GM23338 (cell line): ENCODE data around the gene EDEM2. TPM values are rescaled to one million over a fixed set of nuclear protein-coding genes. Genes with fewer than 3 reads are reported as not detected.

Experiments used
- ATAC-seq: fragments of 200-7000 bp; cut with Tn5 transposase; 3 replicates; pipeline ENCODE4 v1.9.1; 2020
- DNase-seq: peaks from one replicate; pipeline ENCODE4 v3.0.0-alpha.2; 2015; ENCODE audit warnings: low spot score
- H2AFZ ChIP-seq: fragments of 200-600 bp; sonication (generic); 2 replicates; pipeline ENCODE4 v1.8.0; 2016; ENCODE audit warnings: antibody characterized with exemption, mild to moderate bottlenecking, moderate library complexity
- H3F3A ChIP-seq: fragments of 200-600 bp; sonication (generic); replicated peaks from 2 replicates; pipeline ENCODE4 v1.8.0; 2017; ENCODE audit warnings: antibody characterized with exemption, mixed run types, low read depth
- H3K27ac ChIP-seq: fragments of 200-600 bp; sonication (generic); 2 replicates; pipeline ENCODE4 v1.6.1; 2016; ENCODE audit warnings: low read depth
- H3K27me3 ChIP-seq: fragments of 200-600 bp; sonication (generic); 2 replicates; pipeline ENCODE4 v1.8.0; 2016; ENCODE audit warnings: mild to moderate bottlenecking, mixed run types, moderate library complexity; ENCODE audit not compliant: insufficient read depth
- H3K36me3 ChIP-seq: fragments of 200-600 bp; sonication (generic); 2 replicates; pipeline ENCODE4 v1.8.0; 2016; ENCODE audit warnings: mild to moderate bottlenecking; ENCODE audit not compliant: insufficient read depth
- H3K4me1 ChIP-seq: fragments of 200-600 bp; sonication (generic); 2 replicates; pipeline ENCODE4 v1.8.0; 2016; ENCODE audit warnings: mild to moderate bottlenecking, moderate library complexity; ENCODE audit not compliant: insufficient read depth
- H3K4me2 ChIP-seq: fragments of 200-600 bp; sonication (generic); 2 replicates; pipeline ENCODE4 v1.7.1; 2017; ENCODE audit warnings: mixed run types
- H3K4me3 ChIP-seq: fragments of 200-600 bp; sonication (generic); 2 replicates; pipeline ENCODE4 v1.6.1; 2016; ENCODE audit warnings: mixed run types
- H3K79me2 ChIP-seq: fragments of 200-600 bp; sonication (generic); replicated peaks from 2 replicates; pipeline ENCODE4 v1.8.0; 2017; ENCODE audit warnings: mild to moderate bottlenecking; ENCODE audit not compliant: insufficient read depth
- H3K9me2 ChIP-seq: fragments of 200-600 bp; sonication (generic); 2 replicates; pipeline ENCODE4 v1.8.0; 2017; ENCODE audit not compliant: insufficient read depth
- H4K20me1 ChIP-seq: fragments of 200-600 bp; sonication (generic); replicated peaks from 2 replicates; pipeline ENCODE4 v1.8.0; 2017; ENCODE audit warnings: mild to moderate bottlenecking; ENCODE audit not compliant: insufficient read depth
- H3K27ac Mint-ChIP-seq: 2 replicates; pipeline ENCODE4 v1.8.0; 2020; ENCODE audit warnings: inconsistent platforms, mild to moderate bottlenecking, moderate library complexity, mixed read lengths
- H3K27me3 Mint-ChIP-seq: 3 replicates; pipeline ENCODE4 v1.8.0; 2022; ENCODE audit warnings: low read depth, mild to moderate bottlenecking, moderate library complexity, mixed read lengths, inconsistent platforms; ENCODE audit not compliant: insufficient read depth, poor library complexity
- H3K36me3 Mint-ChIP-seq: 3 replicates; pipeline ENCODE4 v1.8.0; 2021; ENCODE audit warnings: low read depth, mild to moderate bottlenecking, inconsistent platforms, moderate library complexity, mixed read lengths
- H3K4me1 Mint-ChIP-seq: 3 replicates; pipeline ENCODE4 v1.8.0; 2020; ENCODE audit warnings: mild to moderate bottlenecking, inconsistent platforms, mixed read lengths
- H3K4me3 Mint-ChIP-seq: 3 replicates; pipeline ENCODE4 v1.8.0; 2021; ENCODE audit warnings: moderate library complexity, mild to moderate bottlenecking, inconsistent platforms, mixed read lengths
- H3K9me3 Mint-ChIP-seq: 3 replicates; pipeline ENCODE4 v1.8.0; 2020; ENCODE audit warnings: moderate library complexity, mild to moderate bottlenecking, inconsistent platforms, mixed read lengths
- CREB1 ChIP-seq: fragments of 250-450 bp; sonication (Bioruptor Pico); IDR thresholded peaks from 2 replicates; pipeline ENCODE4 v1.5.0; 2020; ENCODE audit warnings: low read depth, mild to moderate bottlenecking, moderate library complexity
- ETS1 ChIP-seq: IDR thresholded peaks from 2 replicates; pipeline ENCODE4 v1.6.1; 2016; ENCODE audit warnings: antibody characterized with exemption
- EZH2 ChIP-seq: fragments of 200-600 bp; sonication (generic); IDR thresholded peaks from one replicate; pipeline ENCODE4 v1.8.0; 2017; ENCODE audit warnings: antibody characterized with exemption, mild to moderate bottlenecking, low read depth; ENCODE audit not compliant: unreplicated experiment
- JUNB ChIP-seq: IDR thresholded peaks from one replicate; pipeline ENCODE4 v1.6.1; 2016; ENCODE audit warnings: antibody characterized with exemption; ENCODE audit not compliant: unreplicated experiment
- NANOG ChIP-seq: IDR thresholded peaks from 2 replicates; pipeline ENCODE4 v1.6.1; 2016; ENCODE audit warnings: antibody characterized with exemption, borderline replicate concordance
- POLR2AphosphoS5 ChIP-seq: IDR thresholded peaks from 2 replicates; pipeline ENCODE4 v1.6.1; 2016; ENCODE audit warnings: antibody characterized with exemption, low read depth
- REST ChIP-seq: IDR thresholded peaks from one replicate; pipeline ENCODE4 v1.6.1; 2018; ENCODE audit warnings: antibody characterized with exemption; ENCODE audit not compliant: unreplicated experiment
- ZNF331 ChIP-seq: fragments of 250-450 bp; sonication (Bioruptor Pico); IDR thresholded peaks from 2 replicates; pipeline ENCODE4 v1.5.0; 2020; ENCODE audit warnings: low read depth, mild to moderate bottlenecking, moderate library complexity
- polyA plus RNA-seq: library from polyadenylated mRNA; unstranded; fragments of >200 nt; fragmentation: Nextera tagmentation; extraction: Ambion mirVana; gene quantifications from 2 replicates; pipeline ENCODE4 v1.2.1, GENCODE V29; 2016
- total RNA-seq: library from RNA; depleted of rRNA; stranded (reverse); fragments of >200 nt; shearing (Covaris generic); gene quantifications from 2 replicates; pipeline ENCODE4 v1.2.3, GENCODE V29; 2014
- TF ChIP-seq, protein P1 (sequence below), 2 experiments: fragments of 200-600 bp in 1 of 2; sonication (generic) in 1 of 2; conservative IDR thresholded peaks; 2 replicates each; pipeline versions ENCODE4 v1.5.1 to v1.6.1; 2016 to 2017; ENCODE audit warnings: antibody characterized with exemption in 2 of 2, low read depth in 2 of 2, mild to moderate bottlenecking in 2 of 2, moderate library complexity in 1 of 2

EDEM2 gene
- total and polyA plus RNA-seq, 2 experiments from 2014 or later = 13.9 to 25.3 TPM

- no peak for TF ChIP-seq REST
- TF ChIP-seq, protein P1, sequence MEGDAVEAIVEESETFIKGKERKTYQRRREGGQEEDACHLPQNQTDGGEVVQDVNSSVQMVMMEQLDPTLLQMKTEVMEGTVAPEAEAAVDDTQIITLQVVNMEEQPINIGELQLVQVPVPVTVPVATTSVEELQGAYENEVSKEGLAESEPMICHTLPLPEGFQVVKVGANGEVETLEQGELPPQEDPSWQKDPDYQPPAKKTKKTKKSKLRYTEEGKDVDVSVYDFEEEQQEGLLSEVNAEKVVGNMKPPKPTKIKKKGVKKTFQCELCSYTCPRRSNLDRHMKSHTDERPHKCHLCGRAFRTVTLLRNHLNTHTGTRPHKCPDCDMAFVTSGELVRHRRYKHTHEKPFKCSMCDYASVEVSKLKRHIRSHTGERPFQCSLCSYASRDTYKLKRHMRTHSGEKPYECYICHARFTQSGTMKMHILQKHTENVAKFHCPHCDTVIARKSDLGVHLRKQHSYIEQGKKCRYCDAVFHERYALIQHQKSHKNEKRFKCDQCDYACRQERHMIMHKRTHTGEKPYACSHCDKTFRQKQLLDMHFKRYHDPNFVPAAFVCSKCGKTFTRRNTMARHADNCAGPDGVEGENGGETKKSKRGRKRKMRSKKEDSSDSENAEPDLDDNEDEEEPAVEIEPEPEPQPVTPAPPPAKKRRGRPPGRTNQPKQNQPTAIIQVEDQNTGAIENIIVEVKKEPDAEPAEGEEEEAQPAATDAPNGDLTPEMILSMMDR (conservative IDR thresholded peaks at IDR 0.05; ENCODE audit: low read depth in 2 of 2) = no peak
Observed at GRCh38 chr20:35181731-35182130, 34.6 kb upstream of the EDEM2 start (continued).

DNA sequence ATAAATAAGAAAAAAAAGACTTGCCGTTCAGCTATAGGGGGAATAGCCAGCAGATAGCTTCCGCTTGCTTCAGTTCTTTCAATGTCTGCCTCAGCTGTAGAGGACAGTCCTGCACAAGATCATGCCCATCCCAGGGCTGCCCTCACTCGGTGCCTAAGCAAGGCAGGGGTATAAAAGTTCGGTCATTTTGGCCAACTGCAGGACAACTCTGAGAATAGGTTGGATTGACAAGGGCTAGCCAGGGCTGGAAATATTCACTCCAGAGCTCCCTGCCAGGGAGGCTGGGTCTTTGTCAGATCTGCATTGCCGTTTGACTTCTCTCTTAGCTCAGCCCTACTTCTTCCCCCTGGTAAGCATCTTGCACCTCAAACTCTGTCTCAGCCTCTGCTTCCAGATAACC lies 33.1 kb upstream of the EDEM2 start:
- Histone ChIP-seq H3K27ac (no peak overlapping the region), H3K79me2 (no peaks in the 10 kb centered on the region), H3K9me2 (0 out of 2 replicates have a peak, but pooled peaks cover 3% of the 10 kb centered on the region), H3F3A (no peaks in the 10 kb centered on the region), H3K4me1 (no peaks in the 10 kb centered on the region; the same call in 1 of the 2 replicates), H4K20me1 (no peaks in the 10 kb centered on the region), H3K36me3 (no peaks in the 10 kb centered on the region), H3K27me3 (no peaks in the 10 kb centered on the region), H2AFZ (no peak overlapping the region), H3K4me2 (no peak overlapping the region), H3K4me3 (no peak overlapping the region)
- H3K4me3 Mint-ChIP-seq = no peak overlapping the region
- H3K9me3 Mint-ChIP-seq = peaks cover 3% of the 10 kb centered on the region; the same call in 1 of the 3 replicates
- no peak overlapping the region for H3K27ac Mint-ChIP-seq
- no peak for DNase-seq
- H3K27me3 Mint-ChIP-seq = peaks cover 3% of the 10 kb centered on the region
- H3K36me3 Mint-ChIP-seq = peaks cover 14% of the 10 kb centered on the region; the same call in 2 of the 3 replicates
- ATAC-seq = no peak
- 0 out of 3 replicates have a peak, but pooled peaks cover under 1% of the 10 kb centered on the region for H3K4me1 Mint-ChIP-seq
- no peak for TF ChIP-seq NANOG
- TF ChIP-seq REST = no peak
- no peak for TF ChIP-seq ZNF331 (CRISPR knock-in tag)
- TF ChIP-seq JUNB = no peak
- no peak for TF ChIP-seq ETS1
- TF ChIP-seq CREB1 (CRISPR knock-in tag) = no peak
- no peak for TF ChIP-seq EZH2
- TF ChIP-seq, protein P1 (conservative IDR thresholded peaks at IDR 0.05; ENCODE audit: low read depth in 2 of 2) = no peak
- no peak for TF ChIP-seq POLR2AphosphoS5
